ENCODE measurements around the gene CCNB2. TPM values are rescaled to one million over a fixed set of nuclear protein-coding genes. Genes with fewer than 3 reads are reported as not detected.

Gene CCNB2
- polyA plus RNA-seq, 1 donor from 2014 or later: 4.4 TPM

- TF ChIP-seq TAF1 (IDR thresholded peaks at IDR 0.05; ENCODE audit: low read depth) (no peak), EP300 (conservative IDR thresholded peaks at IDR 0.05; ENCODE audit: poor library complexity, severe bottlenecking) (no peak), EZH2 (IDR thresholded peaks at IDR 0.05; ENCODE audit: borderline replicate concordance, insufficient read depth, low read length, poor library complexity, severe bottlenecking) (no peak), RAD21 (conservative IDR thresholded peaks at IDR 0.05) (no peak), REST (IDR thresholded peaks at IDR 0.05; ENCODE audit: borderline replicate concordance) (no peak), CTCF (IDR thresholded peaks at IDR 0.05; ENCODE audit: poor library complexity, severe bottlenecking) (no peak), MXI1 (conservative IDR thresholded peaks at IDR 0.05; ENCODE audit: poor library complexity, severe bottlenecking) (no peak), SMC3 (conservative IDR thresholded peaks at IDR 0.05; ENCODE audit: poor library complexity) (no peak), POLR2AphosphoS5 (IDR thresholded peaks at IDR 0.05) (no peak)
- no peaks in the 10 kb centered on the region for H3K9me3 ChIP-seq (ENCODE audit: low read length)
- H3K9me2 ChIP-seq (ENCODE audit: insufficient read depth, low read length): no peaks in the 10 kb centered on the region
- no peak overlapping the region for H3K4me3 ChIP-seq (ENCODE audit: low read length)
- no peaks in the 10 kb centered on the region for H3K27me3 ChIP-seq (ENCODE audit: insufficient read depth, low read depth, low read length)
- H3K4me2 ChIP-seq (ENCODE audit: low read length): no peak overlapping the region
- H2AFZ ChIP-seq (ENCODE audit: low read depth, low read length): no peak overlapping the region
- no peaks in the 10 kb centered on the region for H3K79me2 ChIP-seq (replicated peaks; ENCODE audit: insufficient read depth, low read length)
- no peak overlapping the region for H3K27ac ChIP-seq (ENCODE audit: low read length)
- no peak overlapping the region for H3K9ac ChIP-seq (ENCODE audit: low read length)
- no peaks in the 10 kb centered on the region for H4K20me1 ChIP-seq (ENCODE audit: insufficient read depth)
- H3F3A ChIP-seq (ENCODE audit: insufficient read depth, low read length, poor library complexity, severe bottlenecking): no peaks in the 10 kb centered on the region
- H3K36me3 ChIP-seq (ENCODE audit: insufficient read depth, low read length): no peaks in the 10 kb centered on the region
These were observed 10.1 kb downstream of the CCNB2 start for GRCh38 chr15:59115047-59115446.

- Histone ChIP-seq H3K9ac (ENCODE audit: low read length) (no peak overlapping the region), H3K79me2 (replicated peaks; ENCODE audit: insufficient read depth, low read length) (no peaks in the 10 kb centered on the region), H3F3A (ENCODE audit: insufficient read depth, low read length, poor library complexity, severe bottlenecking) (no peaks in the 10 kb centered on the region), H3K36me3 (ENCODE audit: insufficient read depth, low read length) (no peaks in the 10 kb centered on the region), H3K9me2 (ENCODE audit: insufficient read depth, low read length) (no peaks in the 10 kb centered on the region), H3K27ac (ENCODE audit: low read length) (no peak overlapping the region), H4K20me1 (ENCODE audit: insufficient read depth) (no peaks in the 10 kb centered on the region), H3K27me3 (ENCODE audit: insufficient read depth, low read depth, low read length) (no peaks in the 10 kb centered on the region), H3K4me2 (ENCODE audit: low read length) (no peak overlapping the region), H3K9me3 (ENCODE audit: low read length) (no peaks in the 10 kb centered on the region), H2AFZ (ENCODE audit: low read depth, low read length) (no peak overlapping the region), H3K4me3 (ENCODE audit: low read length) (no peak overlapping the region)
- TF ChIP-seq POLR2AphosphoS5 (IDR thresholded peaks at IDR 0.05): no peak
- no peak for TF ChIP-seq TAF1 (IDR thresholded peaks at IDR 0.05; ENCODE audit: low read depth)
- TF ChIP-seq REST (IDR thresholded peaks at IDR 0.05; ENCODE audit: borderline replicate concordance): no peak
- no peak for TF ChIP-seq EP300 (conservative IDR thresholded peaks at IDR 0.05; ENCODE audit: poor library complexity, severe bottlenecking)
- no peak for TF ChIP-seq SMC3 (conservative IDR thresholded peaks at IDR 0.05; ENCODE audit: poor library complexity)
- TF ChIP-seq CTCF (IDR thresholded peaks at IDR 0.05; ENCODE audit: poor library complexity, severe bottlenecking): no peak
- TF ChIP-seq EZH2 (IDR thresholded peaks at IDR 0.05; ENCODE audit: borderline replicate concordance, insufficient read depth, low read length, poor library complexity, severe bottlenecking): no peak
- no peak for TF ChIP-seq MXI1 (conservative IDR thresholded peaks at IDR 0.05; ENCODE audit: poor library complexity, severe bottlenecking)
- TF ChIP-seq RAD21 (conservative IDR thresholded peaks at IDR 0.05): no peak
These were observed 11.2 kb downstream of the CCNB2 start for GRCh38 chr15:59116141-59116540.

All from neural cell (in vitro differentiated cells).